ENCODE data around the gene STOX2. TPM values are rescaled to one million over a fixed set of nuclear protein-coding genes. Genes with fewer than 3 reads are reported as not detected.

Gene STOX2
- total RNA-seq, 4 donors from 2014 or later: 4.2 to 14.9 (median 10.9) TPM

DNA sequence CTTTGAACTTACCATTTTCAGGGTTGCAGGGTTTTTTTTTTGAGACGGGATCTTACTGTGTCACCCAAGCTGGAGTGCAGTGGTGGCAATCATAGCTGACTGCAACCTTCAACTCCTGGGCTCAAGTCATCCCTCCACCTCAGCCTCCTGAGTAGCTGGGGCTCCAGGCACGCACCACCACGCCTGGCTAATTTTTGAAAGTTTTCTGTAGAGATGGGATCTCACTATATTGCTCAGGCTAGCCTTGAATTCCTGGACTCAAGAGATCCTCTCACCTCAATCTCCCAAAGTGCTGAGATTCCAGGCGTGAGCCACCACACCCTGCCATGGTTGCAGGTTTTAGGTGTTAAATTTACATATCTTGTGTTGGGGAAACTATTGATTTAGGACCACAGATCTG lies 64.5 kb downstream of the STOX2 start:
- H3K4me3 ChIP-seq (ENCODE audit: low read depth, poor library complexity, severe bottlenecking): no peak overlapping the region
- intact Hi-C loops (cut with DNase I; ENCODE audit: low total_unique reads): loop anchor here (5.0 kb wide), 1 partner anchor 302 kb away; no protein-coding TSS in a partner anchor
- no peak for DNase-seq (ENCODE audit: low spot score in 2 of 2)
- TF ChIP-seq POLR2A (IDR thresholded peaks at IDR 0.05): no peak
- TF ChIP-seq, protein P1, sequence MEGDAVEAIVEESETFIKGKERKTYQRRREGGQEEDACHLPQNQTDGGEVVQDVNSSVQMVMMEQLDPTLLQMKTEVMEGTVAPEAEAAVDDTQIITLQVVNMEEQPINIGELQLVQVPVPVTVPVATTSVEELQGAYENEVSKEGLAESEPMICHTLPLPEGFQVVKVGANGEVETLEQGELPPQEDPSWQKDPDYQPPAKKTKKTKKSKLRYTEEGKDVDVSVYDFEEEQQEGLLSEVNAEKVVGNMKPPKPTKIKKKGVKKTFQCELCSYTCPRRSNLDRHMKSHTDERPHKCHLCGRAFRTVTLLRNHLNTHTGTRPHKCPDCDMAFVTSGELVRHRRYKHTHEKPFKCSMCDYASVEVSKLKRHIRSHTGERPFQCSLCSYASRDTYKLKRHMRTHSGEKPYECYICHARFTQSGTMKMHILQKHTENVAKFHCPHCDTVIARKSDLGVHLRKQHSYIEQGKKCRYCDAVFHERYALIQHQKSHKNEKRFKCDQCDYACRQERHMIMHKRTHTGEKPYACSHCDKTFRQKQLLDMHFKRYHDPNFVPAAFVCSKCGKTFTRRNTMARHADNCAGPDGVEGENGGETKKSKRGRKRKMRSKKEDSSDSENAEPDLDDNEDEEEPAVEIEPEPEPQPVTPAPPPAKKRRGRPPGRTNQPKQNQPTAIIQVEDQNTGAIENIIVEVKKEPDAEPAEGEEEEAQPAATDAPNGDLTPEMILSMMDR (IDR thresholded peaks at IDR 0.05): no peak
- whole genome bisulfite sequencing, 2 donors: 92 to 100% methylated on average over 4 of the region's 4 CpGs

DNA sequence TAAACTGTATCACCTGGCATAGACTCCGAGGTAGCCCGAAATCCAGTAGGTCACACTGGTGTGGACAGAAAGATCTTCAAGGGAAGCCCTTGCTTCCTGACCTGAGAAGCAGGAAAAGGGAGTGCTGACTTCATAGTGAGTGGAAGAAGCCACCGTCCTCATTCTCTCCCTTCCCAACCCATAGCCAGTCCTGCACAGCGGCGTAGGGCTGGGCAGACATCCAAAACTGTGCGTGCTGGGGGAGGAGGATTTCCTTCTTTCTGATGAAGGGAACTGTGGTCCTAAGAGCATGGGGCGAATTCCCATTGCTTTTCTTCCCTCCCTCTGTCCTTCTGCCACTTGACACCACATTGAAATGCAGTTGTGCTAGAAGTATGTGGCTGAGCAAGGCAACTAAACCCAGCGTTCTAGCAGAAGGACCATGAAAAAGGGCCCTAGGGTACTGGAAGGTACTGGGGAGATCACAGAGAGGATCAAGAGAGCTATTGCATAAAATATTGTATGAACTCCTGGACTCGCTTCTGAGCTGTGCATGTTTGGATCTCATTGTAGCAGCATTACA lies 66.9 kb downstream of the STOX2 start:
- WGBS, 2 donors: 64 to 73% methylated on average over 9 of the region's 9 CpGs
- no peak for TF ChIP-seq POLR2A (IDR thresholded peaks at IDR 0.05)
- TF ChIP-seq, protein P1 (IDR thresholded peaks at IDR 0.05): no peak

GRCh38 chr4:183977707-183978106 lies 72.6 kb downstream of the STOX2 start:
- intact Hi-C loops (cut with DNase I; ENCODE audit: low total_unique reads): no loop called here
- TF ChIP-seq, protein P1 (IDR thresholded peaks at IDR 0.05): no peak
- DNase-seq (ENCODE audit: low spot score in 2 of 2): no peak
- H3K4me3 ChIP-seq (ENCODE audit: low read depth, poor library complexity, severe bottlenecking): no peak overlapping the region

More for the DNA sequence above, 66.9 kb downstream of the STOX2 start:
- intact Hi-C loops (cut with DNase I; ENCODE audit: low total_unique reads): no loop called here
- H3K4me3 ChIP-seq (ENCODE audit: low read depth, poor library complexity, severe bottlenecking): no peak overlapping the region
- no peak for DNase-seq (ENCODE audit: low spot score in 2 of 2)

DNA sequence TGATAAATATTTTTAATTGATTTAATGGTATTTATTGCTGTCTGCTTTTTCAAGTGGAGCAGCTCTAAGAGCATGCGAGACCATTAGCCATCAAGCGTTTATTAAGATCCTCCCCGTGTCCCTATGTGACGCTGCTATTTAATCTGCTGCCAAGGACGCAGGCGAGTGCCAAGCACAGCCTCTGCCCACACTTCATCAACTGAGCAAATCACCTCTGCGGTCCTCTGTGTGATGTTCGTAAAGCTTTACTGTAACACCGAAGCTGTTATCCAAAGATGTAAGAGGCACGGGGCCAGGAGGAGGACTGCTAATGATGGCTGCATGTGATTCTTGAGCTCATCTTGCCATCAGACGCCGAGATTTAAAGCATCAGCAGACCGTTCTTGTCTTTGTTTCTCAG lies 79.5 kb downstream of the STOX2 start:
- no peak overlapping the region for H3K4me3 ChIP-seq (ENCODE audit: low read depth, poor library complexity, severe bottlenecking)
- intact Hi-C loops (cut with DNase I; ENCODE audit: low total_unique reads): no loop called here
- no peak for TF ChIP-seq POLR2A (IDR thresholded peaks at IDR 0.05)
- TF ChIP-seq, protein P1 (IDR thresholded peaks at IDR 0.05): no peak
- DNase-seq (ENCODE audit: low spot score in 2 of 2): no peak
- 93% methylated on average over 13 of the region's 13 CpGs for WGBS, 2 donors

GRCh38 chr4:183985786-183986185 lies 80.7 kb downstream of the STOX2 start:
- 94 to 96% methylated on average over 7 of the region's 7 CpGs for WGBS, 2 donors
- no peak overlapping the region for H3K4me3 ChIP-seq (ENCODE audit: low read depth, poor library complexity, severe bottlenecking)
- DNase-seq (ENCODE audit: low spot score in 2 of 2): no peak
- intact Hi-C loops (cut with DNase I; ENCODE audit: low total_unique reads): no loop called here
- no peak for TF ChIP-seq POLR2A (IDR thresholded peaks at IDR 0.05)
- TF ChIP-seq, protein P1 (IDR thresholded peaks at IDR 0.05): no peak
